Activated T-helper 1 cell treated with anti-CD3 and anti-CD28 coated beads, Interleukin-2, amount 50 U/mL, for 16 hours (primary cell): ENCODE data around the gene NOS1.

Experiments used
- DNase-seq, 2 donors: peaks; one replicate each; pipeline ENCODE4 v3.0.0-alpha.2; 2020; ENCODE audit warnings: low read depth in 1 of 2, low spot score in 1 of 2

Gene NOS1

GRCh38 chr12:117180758-117181467 lies 180.5 kb downstream of the NOS1 start:
- DNase-seq, result no peak

GRCh38 chr12:117178745-117179144 lies 182.7 kb downstream of the NOS1 start:
- no peak for DNase-seq

- no peak for DNase-seq
These were observed 183.1 kb downstream of the NOS1 start for GRCh38 chr12:117178301-117178700.

GRCh38 chr12:117172168-117172567 lies 189.3 kb downstream of the NOS1 start:
- no peak for DNase-seq

- no peak for DNase-seq
These were observed 189.8 kb downstream of the NOS1 start for GRCh38 chr12:117171499-117172162.

GRCh38 chr12:117169548-117169947 lies 191.9 kb downstream of the NOS1 start:
- no peak for DNase-seq

- no peak for DNase-seq
These were observed 192.4 kb downstream of the NOS1 start for GRCh38 chr12:117168976-117169375.

GRCh38 chr12:117167769-117168168 lies 193.7 kb downstream of the NOS1 start:
- DNase-seq, result no peak

- no peak for DNase-seq
These were observed 195.3 kb downstream of the NOS1 start for GRCh38 chr12:117166107-117166506.

- DNase-seq, result no peak
These were observed 196.1 kb downstream of the NOS1 start for GRCh38 chr12:117165342-117165741.

GRCh38 chr12:117162633-117163032 lies 198.8 kb downstream of the NOS1 start:
- no peak for DNase-seq

- no peak for DNase-seq
These were observed 199.3 kb downstream of the NOS1 start for GRCh38 chr12:117162167-117162539.

- DNase-seq, result no peak
These were observed 199.8 kb downstream of the NOS1 start for GRCh38 chr12:117161460-117162166.

- DNase-seq, result no peak
These were observed 201.8 kb downstream of the NOS1 start for GRCh38 chr12:117159674-117160073.

- no peak for DNase-seq
These were observed 202.4 kb downstream of the NOS1 start for GRCh38 chr12:117158911-117159553.
